ENCODE measurements around the gene RALY. TPM values are rescaled to one million over a fixed set of nuclear protein-coding genes. Genes with fewer than 3 reads are reported as not detected.

Gene RALY
- total and polyA plus RNA-seq, 2 of the 4 experiments (the other 2 are of a cell fraction): 46.2 to 115 TPM

- H3K18ac ChIP-seq (ENCODE audit: low read depth, low read length): no peak overlapping the region
- 0 out of 4 replicates have a peak, but pooled peaks cover 0 to 3% of the 10 kb centered on the region in 2 experiments for H3K79me1 ChIP-seq (ENCODE audit: low read depth in 1 of 2, low read length in 2 of 2)
- intact Hi-C loops (cut with micrococcal nuclease): no loop called here
- POLR2A ChIA-PET (ENCODE audit: unreplicated experiment): no interaction called here
- no peaks in the 10 kb centered on the region for H3K9me1 ChIP-seq (ENCODE audit: insufficient read depth, low read length)
- H3K4me1 ChIP-seq (ENCODE audit: control insufficient read depth, insufficient read depth, low read length): no peaks in the 10 kb centered on the region
- no peak for DNase-seq
- H3K23ac ChIP-seq (ENCODE audit: low read depth, low read length): no peak overlapping the region
- H3K56ac ChIP-seq (ENCODE audit: extremely low read depth, insufficient read depth, low read length): no peak overlapping the region
- in situ Hi-C loops (cut with MboI; ENCODE audit: low sequenced_read_pairs): no loop called here
- no peak overlapping the region for H3K9ac ChIP-seq (ENCODE audit: low read depth, low read length)
- no peak overlapping the region for H2AK5ac ChIP-seq (ENCODE audit: low read depth, low read length)
- dilution Hi-C loops (cut with HindIII; ENCODE audit: low sequenced_read_pairs, unreplicated experiment): no loop called here
- H3K27ac ChIP-seq (ENCODE audit: insufficient read depth, low read length): no peak overlapping the region
- no peak for ATAC-seq (ENCODE audit: low read depth)
- no peak overlapping the region for H3K4me2 ChIP-seq (ENCODE audit: low read depth, low read length)
- H2BK5ac ChIP-seq (ENCODE audit: low read depth, low read length, poor library complexity, severe bottlenecking): no peak overlapping the region
- no peak overlapping the region for H4K91ac ChIP-seq (ENCODE audit: insufficient read depth, low read depth, low read length)
- CTCF ChIA-PET: no interaction called here
- H4K20me1 ChIP-seq (ENCODE audit: insufficient read depth, low read length): no peaks in the 10 kb centered on the region
- no peak overlapping the region for H3K4me3 ChIP-seq (ENCODE audit: insufficient read depth, low read depth, low read length)
- no peak overlapping the region for H3K4ac ChIP-seq (ENCODE audit: low read depth, low read length)
- no peak overlapping the region for H2BK120ac ChIP-seq (ENCODE audit: low read depth, low read length)
- TF ChIP-seq RAD21 (IDR thresholded peaks at IDR 0.05; ENCODE audit: low read length): no peak
- TF ChIP-seq, protein P1, sequence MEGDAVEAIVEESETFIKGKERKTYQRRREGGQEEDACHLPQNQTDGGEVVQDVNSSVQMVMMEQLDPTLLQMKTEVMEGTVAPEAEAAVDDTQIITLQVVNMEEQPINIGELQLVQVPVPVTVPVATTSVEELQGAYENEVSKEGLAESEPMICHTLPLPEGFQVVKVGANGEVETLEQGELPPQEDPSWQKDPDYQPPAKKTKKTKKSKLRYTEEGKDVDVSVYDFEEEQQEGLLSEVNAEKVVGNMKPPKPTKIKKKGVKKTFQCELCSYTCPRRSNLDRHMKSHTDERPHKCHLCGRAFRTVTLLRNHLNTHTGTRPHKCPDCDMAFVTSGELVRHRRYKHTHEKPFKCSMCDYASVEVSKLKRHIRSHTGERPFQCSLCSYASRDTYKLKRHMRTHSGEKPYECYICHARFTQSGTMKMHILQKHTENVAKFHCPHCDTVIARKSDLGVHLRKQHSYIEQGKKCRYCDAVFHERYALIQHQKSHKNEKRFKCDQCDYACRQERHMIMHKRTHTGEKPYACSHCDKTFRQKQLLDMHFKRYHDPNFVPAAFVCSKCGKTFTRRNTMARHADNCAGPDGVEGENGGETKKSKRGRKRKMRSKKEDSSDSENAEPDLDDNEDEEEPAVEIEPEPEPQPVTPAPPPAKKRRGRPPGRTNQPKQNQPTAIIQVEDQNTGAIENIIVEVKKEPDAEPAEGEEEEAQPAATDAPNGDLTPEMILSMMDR (conservative IDR thresholded peaks at IDR 0.05; ENCODE audit: low read depth, low read length): no peak
- TF ChIP-seq MAZ (IDR thresholded peaks at IDR 0.05; ENCODE audit: borderline replicate concordance, low read depth, low read length): no peak
- TF ChIP-seq FOS (IDR thresholded peaks at IDR 0.05; ENCODE audit: low read depth, low read length): no peak
- no peak for TF ChIP-seq SMC3 (IDR thresholded peaks at IDR 0.05; ENCODE audit: low read depth, low read length)
- TF ChIP-seq NFE2L2 (IDR thresholded peaks at IDR 0.05; ENCODE audit: low read depth, low read length): no peak
- no peak for TF ChIP-seq BHLHE40 (IDR thresholded peaks at IDR 0.05; ENCODE audit: low read depth, low read length)
- no peak for TF ChIP-seq POLR2A (IDR thresholded peaks at IDR 0.05; ENCODE audit: low read depth, low read length)
- TF ChIP-seq MXI1 (IDR thresholded peaks at IDR 0.05; ENCODE audit: borderline replicate concordance, low read depth, low read length): no peak
- TF ChIP-seq CEBPB (IDR thresholded peaks at IDR 0.05; ENCODE audit: low read depth, low read length): no peak
- no peak for TF ChIP-seq RCOR1 (IDR thresholded peaks at IDR 0.05; ENCODE audit: insufficient replicate concordance, low read length)
- TF ChIP-seq RFX5 (IDR thresholded peaks at IDR 0.05; ENCODE audit: low read depth, low read length): no peak
- TF ChIP-seq, protein P2, sequence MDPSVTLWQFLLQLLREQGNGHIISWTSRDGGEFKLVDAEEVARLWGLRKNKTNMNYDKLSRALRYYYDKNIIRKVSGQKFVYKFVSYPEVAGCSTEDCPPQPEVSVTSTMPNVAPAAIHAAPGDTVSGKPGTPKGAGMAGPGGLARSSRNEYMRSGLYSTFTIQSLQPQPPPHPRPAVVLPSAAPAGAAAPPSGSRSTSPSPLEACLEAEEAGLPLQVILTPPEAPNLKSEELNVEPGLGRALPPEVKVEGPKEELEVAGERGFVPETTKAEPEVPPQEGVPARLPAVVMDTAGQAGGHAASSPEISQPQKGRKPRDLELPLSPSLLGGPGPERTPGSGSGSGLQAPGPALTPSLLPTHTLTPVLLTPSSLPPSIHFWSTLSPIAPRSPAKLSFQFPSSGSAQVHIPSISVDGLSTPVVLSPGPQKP (IDR thresholded peaks at IDR 0.05; ENCODE audit: borderline replicate concordance, low read depth, low read length): no peak
- TF ChIP-seq MAFK (IDR thresholded peaks at IDR 0.05; ENCODE audit: low read depth, low read length): no peak
- TF ChIP-seq USF2 (IDR thresholded peaks at IDR 0.05; ENCODE audit: low read depth, low read length): no peak
- no peak for TF ChIP-seq CHD1 (IDR thresholded peaks at IDR 0.05; ENCODE audit: low read depth, low read length)
- no peaks in the 10 kb centered on the region for H3K36me3 ChIP-seq (ENCODE audit: control insufficient read depth, insufficient read depth, low read length)
- H2BK20ac ChIP-seq (ENCODE audit: low read depth, low read length): no peak overlapping the region
- no peaks in the 10 kb centered on the region for H3K9me3 ChIP-seq (ENCODE audit: control insufficient read depth, insufficient read depth, low read length)
- BruUV-seq (replicated peaks): no TSS peak
- H3K27me3 ChIP-seq (ENCODE audit: control insufficient read depth, insufficient read depth, low read length): peaks cover 5% of the 10 kb centered on the region
- H2AK9ac ChIP-seq (replicated peaks; ENCODE audit: low read depth, low read length, poor library complexity): no peak overlapping the region
- H2BK15ac ChIP-seq (ENCODE audit: low read depth, low read length): no peak overlapping the region
- H3K14ac ChIP-seq (replicated peaks; ENCODE audit: low read depth, low read length): no peak overlapping the region
- no peak overlapping the region for H4K8ac ChIP-seq (ENCODE audit: low read depth in 2 of 2, low read length in 2 of 2)
- no CpG with 5 or more reads among the region's 2 CpGs for WGBS, 2 experiments (ENCODE audit: extremely low coverage in 2 of 2, insufficient read length in 1 of 2)
- no peak overlapping the region for H2AFZ ChIP-seq (replicated peaks; ENCODE audit: low read length, poor library complexity)
- no peak overlapping the region for H4K5ac ChIP-seq (ENCODE audit: low read depth, low read length)
Measured at GRCh38 chr20:33985830-33986229, 7.9 kb upstream of the RALY start.

All from IMR-90 (cell line).